GM12892 (cell line): ENCODE measurements around the gene MOB3B.

Experiments
- POLR2A ChIP-seq: IDR thresholded peaks from 2 replicates; pipeline ENCODE4 v1.6.1; 2011; ENCODE audit warnings: low read depth, low read length, control low read depth
- POLR2AphosphoS5 ChIP-seq: IDR thresholded peaks from 2 replicates; pipeline ENCODE4 v1.6.1; 2011; ENCODE audit warnings: low read depth, low read length, control low read depth
- TAF1 ChIP-seq: IDR thresholded peaks from 2 replicates; pipeline ENCODE4 v1.6.1; 2011; ENCODE audit warnings: low read depth, mild to moderate bottlenecking, control low read depth, low read length, borderline replicate concordance

DNA sequence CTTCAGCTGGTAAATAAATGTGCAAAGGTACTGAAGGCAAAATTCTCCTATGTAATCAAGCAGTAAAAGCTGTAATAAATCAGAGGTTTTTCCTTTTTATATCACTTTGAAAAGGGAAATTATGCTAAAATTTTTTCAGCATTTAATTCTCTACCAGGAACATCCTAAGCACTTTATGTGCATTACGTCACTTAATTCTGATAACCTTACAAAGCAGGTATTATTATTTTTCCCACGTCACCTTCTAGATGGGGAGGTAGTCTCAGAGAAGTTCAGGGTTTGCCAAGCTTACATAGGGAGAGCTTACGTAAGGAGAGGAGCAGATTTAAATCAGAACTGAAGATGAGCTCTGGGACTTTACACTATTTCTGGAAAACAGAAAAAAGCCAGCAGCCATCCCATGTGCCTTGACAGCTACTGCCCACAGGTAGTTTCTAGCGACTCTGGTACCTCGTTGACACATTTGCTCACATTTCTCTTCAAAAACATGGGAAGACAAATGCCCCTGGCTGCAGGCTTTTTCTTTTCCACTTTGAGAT lies 84.5 kb downstream of the MOB3B start:
- TF ChIP-seq POLR2A (no peak), POLR2AphosphoS5 (no peak), TAF1 (no peak)
